ENCODE data around the gene NDUFS2. TPM values are rescaled to one million over a fixed set of nuclear protein-coding genes. Genes with fewer than 3 reads are reported as not detected.
"Not testable (repeated sequence)": the region's sequence is repeated elsewhere in the genome, so short reads cannot be mapped to it uniquely, and the experiment has no call there.

The NDUFS2 gene
- polyA plus RNA-seq, 5 donors, result 146 to 165 (median 156) TPM

- DNase-seq, result no peak
These were observed 40.1 kb downstream of the NDUFS2 start for GRCh38 chr1:161242313-161242712.

GRCh38 chr1:161244888-161245287 is 42.7 kb downstream of the NDUFS2 start:
- DNase-seq, result no peak

- DNase-seq, result not testable (repeated sequence)
These were observed 47.9 kb downstream of the NDUFS2 start for GRCh38 chr1:161250100-161250499.

- no peak for DNase-seq
These were observed 48.7 kb downstream of the NDUFS2 start for GRCh38 chr1:161250829-161251228.

DNA sequence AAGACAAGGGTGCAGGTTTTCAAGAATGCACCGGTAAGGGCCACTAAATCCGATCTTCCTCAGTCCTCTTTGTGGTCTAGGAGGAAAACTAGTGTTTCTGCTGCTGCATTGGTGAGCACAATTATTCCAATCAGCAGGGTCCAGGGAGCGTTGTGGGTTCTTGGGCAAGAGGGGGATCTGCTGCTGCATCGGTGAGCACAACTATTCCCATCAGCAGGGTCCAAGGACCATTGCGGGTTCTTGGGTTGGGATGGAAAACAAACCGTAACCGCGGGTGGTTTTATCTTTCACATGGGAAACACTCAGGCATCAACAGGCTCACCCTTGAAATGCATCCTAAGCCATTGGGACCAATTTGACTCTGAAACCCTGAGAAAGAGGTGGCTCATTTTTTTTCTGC is 49.4 kb downstream of the NDUFS2 start:
- DNase-seq, result no peak

DNA sequence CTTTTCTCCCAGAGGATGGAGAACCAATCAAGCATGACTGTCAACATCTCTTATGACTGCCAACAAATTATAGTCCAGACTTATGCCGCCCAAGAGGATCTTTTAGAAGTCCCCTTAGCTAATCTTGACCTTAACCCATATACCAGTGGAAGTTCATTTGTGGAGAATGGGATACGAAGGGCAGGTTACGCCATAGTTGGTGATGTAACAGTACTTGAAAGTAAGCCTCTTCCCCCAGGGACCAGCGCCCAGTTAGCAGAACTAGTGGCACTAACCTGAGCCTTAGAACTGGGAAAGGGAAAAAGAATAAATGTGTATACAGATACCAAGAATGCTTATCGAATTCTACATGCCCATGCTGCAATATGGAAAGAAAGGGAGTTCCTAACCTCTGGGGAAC is 53.1 kb downstream of the NDUFS2 start:
- DNase-seq, result not testable (repeated sequence)

DNA sequence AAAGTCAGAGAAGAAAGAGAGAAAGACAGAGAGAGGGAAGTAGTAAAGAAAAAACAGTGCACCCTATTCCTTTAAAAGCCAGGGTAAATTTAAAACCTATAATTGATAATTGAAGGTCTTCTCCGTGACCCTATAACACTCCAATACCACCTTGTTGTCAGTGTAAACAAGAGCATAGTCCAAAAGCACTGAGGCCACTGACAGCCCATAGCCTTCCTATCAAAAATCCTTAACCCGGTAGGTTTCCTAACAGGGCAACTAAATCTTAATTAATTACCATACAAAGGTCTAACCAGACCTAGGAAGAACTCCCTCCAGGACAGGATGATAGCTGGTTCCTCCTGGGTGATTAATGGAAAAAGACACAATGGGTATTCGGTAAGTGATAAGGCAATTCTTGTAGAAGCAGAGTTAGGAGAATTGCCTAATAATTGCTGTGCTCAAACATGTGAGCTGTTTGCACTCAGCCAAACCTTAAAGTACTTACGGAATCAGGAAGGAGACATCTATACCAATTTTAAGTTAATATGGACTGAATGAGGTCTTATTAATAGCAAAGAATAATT is 53.9 kb downstream of the NDUFS2 start:
- DNase-seq, result not testable (repeated sequence)

- not testable (repeated sequence) for DNase-seq
These were observed 54.9 kb downstream of the NDUFS2 start for GRCh38 chr1:161257109-161257508.

DNA sequence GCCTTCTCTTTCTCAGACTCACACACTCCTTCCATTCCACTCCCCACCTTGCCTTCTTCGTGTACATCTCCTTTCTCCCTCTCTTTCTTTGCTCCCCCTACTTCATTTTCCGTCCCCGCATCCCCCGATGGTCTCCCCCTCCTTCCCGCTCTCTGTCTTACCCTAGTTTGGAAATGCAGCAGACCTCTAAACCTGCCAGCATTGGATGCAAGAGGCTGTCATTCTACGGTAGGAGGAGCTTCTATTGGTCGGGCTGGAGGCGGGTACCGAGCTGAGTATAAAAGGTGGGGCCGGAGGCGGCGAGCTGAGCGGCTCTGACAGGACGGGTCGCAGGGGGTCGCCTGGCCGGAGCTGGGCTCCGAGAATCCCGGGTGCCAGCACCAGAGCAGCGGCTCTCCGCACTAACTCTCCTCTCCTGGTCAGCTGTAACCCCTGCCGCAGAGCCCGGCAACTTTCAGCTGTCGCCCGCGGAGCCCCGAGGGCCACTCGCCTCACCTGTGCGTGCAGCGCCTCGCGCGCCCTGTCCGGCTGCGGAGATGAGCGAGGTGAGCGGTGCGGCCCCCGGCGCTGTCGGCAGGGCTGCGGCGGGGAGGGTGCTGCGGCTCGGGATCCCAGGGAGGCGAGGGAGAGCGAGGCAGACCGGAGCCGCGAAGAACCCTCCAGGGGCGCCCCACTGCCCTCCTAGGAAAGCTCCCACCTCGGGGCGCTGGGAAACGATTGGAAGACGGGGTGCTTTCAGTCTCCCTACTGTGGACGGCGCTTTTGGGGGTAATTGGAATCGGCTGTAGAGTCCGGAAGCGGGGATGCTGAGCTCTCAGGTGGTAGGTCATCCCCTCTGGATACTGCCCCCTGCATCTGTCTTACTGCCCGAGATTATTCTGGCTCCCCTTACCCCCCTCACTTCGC is 56.5 kb downstream of the NDUFS2 start, which contains the start of gene PCP4L1:
Gene PCP4L1, plus strand, starts transcription at position 307 of the 906 bp plus-strand sequence. Its CDS starts 230 bp downstream, at position 537.
- peak; percentile 29 to 31 for DNase-seq

DNA sequence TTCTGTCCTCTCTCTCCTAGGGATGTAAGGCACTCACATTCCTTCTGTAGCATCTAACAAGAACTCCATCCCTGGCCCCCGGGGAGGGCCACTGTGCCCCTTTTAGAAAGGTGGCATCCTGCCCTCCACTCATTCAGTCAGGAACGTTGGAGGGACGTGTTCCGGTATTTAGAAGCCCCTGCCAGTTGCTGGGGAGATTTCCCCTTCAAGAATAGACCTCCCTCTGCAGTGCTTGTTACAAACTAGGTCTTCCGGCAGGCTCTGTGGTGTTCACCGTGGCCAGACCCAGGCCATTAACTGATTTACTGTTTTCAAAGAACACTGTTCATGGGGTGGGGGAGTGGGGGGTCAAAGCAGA is 57.2 kb downstream of the NDUFS2 start:
- DNase-seq, result no peak

DNA sequence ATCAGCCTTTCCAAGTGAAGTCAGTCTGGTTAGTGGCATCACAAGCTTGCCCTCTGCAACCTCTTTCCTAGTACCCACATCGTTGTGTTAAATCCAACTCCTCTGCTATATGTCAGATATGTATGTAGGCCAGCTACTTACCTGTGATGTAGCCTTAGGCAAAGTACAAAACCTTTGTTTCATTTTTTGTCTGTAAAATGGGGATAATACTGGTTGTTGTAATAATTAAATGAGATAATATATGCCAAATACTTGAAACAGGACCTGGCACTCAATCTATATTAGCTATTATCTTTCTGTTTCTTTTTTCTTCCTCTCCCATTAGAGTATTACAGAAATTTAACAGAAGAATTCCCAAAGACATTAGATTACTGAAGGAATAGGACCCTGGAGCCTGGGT is 57.6 kb downstream of the NDUFS2 start:
- DNase-seq, result no peak

GRCh38 chr1:161260376-161261260 is 58.5 kb downstream of the NDUFS2 start:
- DNase-seq, result no peak

DNA sequence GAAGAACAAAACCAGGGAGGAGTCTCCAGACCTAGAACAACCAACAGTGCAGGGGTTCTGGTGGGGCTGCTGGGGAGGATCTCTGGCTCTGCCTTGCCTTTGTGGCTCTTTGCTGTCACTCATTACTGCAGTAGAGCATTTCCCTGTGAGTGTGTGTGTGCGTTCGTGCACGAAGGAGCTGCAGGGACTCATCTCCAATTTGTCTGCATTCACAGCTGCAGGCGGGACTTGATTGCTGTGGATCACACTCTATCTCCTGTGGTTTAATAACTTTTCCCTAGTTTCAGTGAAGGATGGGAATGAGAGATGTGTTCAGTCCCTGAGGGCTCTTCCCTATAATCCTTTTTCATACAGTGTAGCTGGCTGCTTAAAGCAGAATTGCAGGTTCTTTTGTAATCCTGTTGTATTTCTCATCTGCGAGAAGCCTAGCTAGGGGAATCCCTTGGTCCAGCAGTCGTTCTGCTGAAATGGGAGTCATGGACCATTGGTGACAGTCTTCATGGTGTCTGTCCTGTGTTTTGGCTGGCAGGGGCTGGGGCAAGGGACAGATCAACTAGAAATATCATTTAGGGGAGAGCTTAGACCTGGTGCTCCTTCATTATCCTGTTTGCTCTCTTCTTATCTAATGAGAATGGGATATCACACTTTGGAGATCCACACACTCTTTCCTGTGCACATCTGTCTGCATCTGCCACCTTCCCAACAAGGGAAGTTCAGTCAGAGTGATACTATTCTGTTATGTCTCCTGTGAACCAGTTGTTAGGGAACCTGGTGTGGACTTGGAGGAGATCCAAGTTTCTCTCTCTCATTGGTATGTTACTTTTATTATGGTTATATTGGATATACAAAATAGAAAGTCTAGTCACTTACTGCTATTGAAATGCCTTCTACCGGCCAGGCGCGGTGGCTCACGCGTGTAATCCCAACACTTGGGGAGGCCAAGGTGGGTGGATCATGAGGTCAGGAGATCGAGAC is 59.4 kb downstream of the NDUFS2 start:
- DNase-seq, result no peak

Other genes with a start within 250 kb of the NDUFS2 start
- under 1 TPM in 1 of 5 donors, not detected in 4; 0.22 TPM for gene ITLN2, start 247.6 kb upstream of the NDUFS2 start, polyA plus RNA-seq (ENCODE audit: insufficient read depth in 1 of 5, insufficient read length in 5 of 5, low replicate concordance in 1 of 5)
- gene F11R, start 181.2 kb upstream of the NDUFS2 start, polyA plus RNA-seq (ENCODE audit: insufficient read depth in 1 of 5, insufficient read length in 5 of 5, low replicate concordance in 1 of 5), result 100 to 1,000 TPM in 1 of 5 donors, 10 to 100 TPM in 4; 76.0 to 110 (median 86.2) TPM
- 10 to 100 TPM; 32.7 to 51.5 (median 49.5) TPM for gene TSTD1, start 163.4 kb upstream of the NDUFS2 start, polyA plus RNA-seq (ENCODE audit: insufficient read depth in 1 of 5, insufficient read length in 5 of 5, low replicate concordance in 1 of 5)
- 10 to 100 TPM; 63.8 to 67.7 (median 64.3) TPM for gene USF1, start 156.4 kb upstream of the NDUFS2 start, polyA plus RNA-seq (ENCODE audit: insufficient read depth in 1 of 5, insufficient read length in 5 of 5, low replicate concordance in 1 of 5)
- gene ARHGAP30, start 132.5 kb upstream of the NDUFS2 start, polyA plus RNA-seq (ENCODE audit: insufficient read depth in 1 of 5, insufficient read length in 5 of 5, low replicate concordance in 1 of 5), result 1 to 10 TPM; 2.8 to 4.7 (median 3.9) TPM
- gene NECTIN4, start 112.8 kb upstream of the NDUFS2 start, polyA plus RNA-seq (ENCODE audit: insufficient read depth in 1 of 5, insufficient read length in 5 of 5, low replicate concordance in 1 of 5), result 10 to 100 TPM in 2 of 5 donors, 1 to 10 TPM in 3; 7.3 to 11.9 (median 9.1) TPM
- gene KLHDC9, start 104.0 kb upstream of the NDUFS2 start, polyA plus RNA-seq (ENCODE audit: insufficient read depth in 1 of 5, insufficient read length in 5 of 5, low replicate concordance in 1 of 5), result 1 to 10 TPM; 3.8 to 8.0 (median 5.2) TPM
- gene PFDN2, start 84.3 kb upstream of the NDUFS2 start, polyA plus RNA-seq (ENCODE audit: insufficient read depth in 1 of 5, insufficient read length in 5 of 5, low replicate concordance in 1 of 5), result 10 to 100 TPM; 51.4 to 67.6 (median 53.5) TPM
- 10 to 100 TPM; 40.9 to 46.1 (median 42.5) TPM for gene NIT1, start 84.3 kb upstream of the NDUFS2 start, polyA plus RNA-seq (ENCODE audit: insufficient read depth in 1 of 5, insufficient read length in 5 of 5, low replicate concordance in 1 of 5)
- 10 to 100 TPM; 49.2 to 56.6 (median 50.4) TPM for gene DEDD, start 69.7 kb upstream of the NDUFS2 start, polyA plus RNA-seq (ENCODE audit: insufficient read depth in 1 of 5, insufficient read length in 5 of 5, low replicate concordance in 1 of 5)
- gene UFC1, start 48.4 kb upstream of the NDUFS2 start, polyA plus RNA-seq (ENCODE audit: insufficient read depth in 1 of 5, insufficient read length in 5 of 5, low replicate concordance in 1 of 5), result 100 to 1,000 TPM; 147 to 175 (median 155) TPM
- 10 to 100 TPM; 42.7 to 56.3 (median 49.4) TPM for gene USP21, start 42.9 kb upstream of the NDUFS2 start, polyA plus RNA-seq (ENCODE audit: insufficient read depth in 1 of 5, insufficient read length in 5 of 5, low replicate concordance in 1 of 5)
- 10 to 100 TPM; 39.9 to 59.3 (median 45.1) TPM for gene PPOX, start 35.9 kb upstream of the NDUFS2 start, polyA plus RNA-seq (ENCODE audit: insufficient read depth in 1 of 5, insufficient read length in 5 of 5, low replicate concordance in 1 of 5)
- gene B4GALT3, start 24.9 kb upstream of the NDUFS2 start, polyA plus RNA-seq (ENCODE audit: insufficient read depth in 1 of 5, insufficient read length in 5 of 5, low replicate concordance in 1 of 5), result 10 to 100 TPM; 31.7 to 48.1 (median 41.5) TPM
- 1 to 10 TPM; 1.8 to 2.8 (median 2.2) TPM for gene ADAMTS4, start 3.3 kb upstream of the NDUFS2 start, polyA plus RNA-seq (ENCODE audit: insufficient read depth in 1 of 5, insufficient read length in 5 of 5, low replicate concordance in 1 of 5)
- gene FCER1G, start 12.9 kb downstream of the NDUFS2 start, polyA plus RNA-seq (ENCODE audit: insufficient read depth in 1 of 5, insufficient read length in 5 of 5, low replicate concordance in 1 of 5), result 10 to 100 TPM; 14.3 to 23.8 (median 18.1) TPM
- gene APOA2, start 21.3 kb downstream of the NDUFS2 start, polyA plus RNA-seq (ENCODE audit: insufficient read depth in 1 of 5, insufficient read length in 5 of 5, low replicate concordance in 1 of 5), result 10 to 100 TPM in 1 of 5 donors, not detected in 4; 59.7 TPM
- 10 to 100 TPM; 10.1 to 12.4 (median 11.6) TPM for gene TOMM40L, start 23.7 kb downstream of the NDUFS2 start, polyA plus RNA-seq (ENCODE audit: insufficient read depth in 1 of 5, insufficient read length in 5 of 5, low replicate concordance in 1 of 5)
- under 1 TPM; 0.51 to 0.99 (median 0.88) TPM for gene NR1I3, start 35.8 kb downstream of the NDUFS2 start, polyA plus RNA-seq (ENCODE audit: insufficient read depth in 1 of 5, insufficient read length in 5 of 5, low replicate concordance in 1 of 5)
- 1 to 10 TPM in 2 of 5 donors, under 1 TPM in 3; 0.68 to 1.4 (median 0.91) TPM for gene PCP4L1, start 56.4 kb downstream of the NDUFS2 start, polyA plus RNA-seq (ENCODE audit: insufficient read depth in 1 of 5, insufficient read length in 5 of 5, low replicate concordance in 1 of 5)
- 1 to 10 TPM; 2.6 to 4.7 (median 3.2) TPM for gene MPZ, start 107.6 kb downstream of the NDUFS2 start, polyA plus RNA-seq (ENCODE audit: insufficient read depth in 1 of 5, insufficient read length in 5 of 5, low replicate concordance in 1 of 5)
- gene SDHC, start 112.0 kb downstream of the NDUFS2 start, polyA plus RNA-seq (ENCODE audit: insufficient read depth in 1 of 5, insufficient read length in 5 of 5, low replicate concordance in 1 of 5), result 100 to 1,000 TPM; 161 to 204 (median 179) TPM
- 10 to 100 TPM in 3 of 5 donors, 1 to 10 TPM in 2; 4.5 to 20.0 (median 14.6) TPM for gene CFAP126, start 165.5 kb downstream of the NDUFS2 start, polyA plus RNA-seq (ENCODE audit: insufficient read depth in 1 of 5, insufficient read length in 5 of 5, low replicate concordance in 1 of 5)